Upper lobe of left lung (tissue), 4 donors: Measurements from ENCODE around the gene PTPDC1.

Experiments used
- CTCF ChIP-seq, 6 experiments: fragments of 450-650 bp in 4 of 6; fragments of 200-600 bp in 2 of 6; sonication (generic) in 2 of 6; IDR thresholded peaks; one replicate each; pipeline ENCODE4 v1.5.1; 2016 to 2019; ENCODE audit warnings: antibody characterized with exemption in 6 of 6
- EP300 ChIP-seq, 4 donors: sonication (generic); formaldehyde crosslinking; IDR thresholded peaks; one replicate each; pipeline ENCODE4 v1.5.1; 2017; ENCODE audit warnings: antibody characterized with exemption in 4 of 4, control low read depth in 2 of 4
- POLR2AphosphoS5 ChIP-seq, 2 donors: sonication (generic); formaldehyde crosslinking; IDR thresholded peaks; one replicate each; pipeline ENCODE4 v1.5.1; 2017; ENCODE audit warnings: antibody characterized with exemption in 2 of 2

DNA sequence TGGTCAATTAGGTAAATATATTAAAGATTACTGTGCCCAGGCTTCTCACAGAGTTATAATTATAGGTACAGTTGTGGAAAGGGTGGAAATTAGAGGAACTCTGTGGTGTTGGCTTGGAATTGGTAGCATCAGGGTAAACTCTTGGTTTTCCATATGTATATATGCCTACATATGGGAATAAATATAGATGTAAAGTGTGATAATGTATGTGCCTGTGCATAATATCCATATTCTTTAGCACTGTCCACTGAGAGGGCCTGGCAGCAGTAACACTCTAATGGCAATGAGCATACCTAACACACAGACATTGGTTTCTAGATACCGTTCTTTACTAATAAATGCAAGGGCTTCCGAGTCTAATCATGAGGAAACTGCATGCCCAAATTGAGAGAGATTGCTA is 4.0 kb upstream of the PTPDC1 start:
- TF ChIP-seq CTCF (IDR thresholded peaks at IDR 0.05), result no peak
- TF ChIP-seq POLR2AphosphoS5 (IDR thresholded peaks at IDR 0.05), result no peak
- no peak for TF ChIP-seq EP300 (IDR thresholded peaks at IDR 0.05)
